NCI-H526 treated with DMSO at 0.1 percent for 48 hours (cell line): ENCODE results near the gene NUBP1.
A peak's percentile ranks its signal among the peaks of the same experiment; 100 is the strongest.
"Not testable (repeated sequence)": the region's sequence is repeated elsewhere in the genome, so short reads cannot be mapped to it uniquely, and the experiment has no call there.

ENCODE experiments used
- DNase-seq: peaks from one replicate; lab custom pipeline; 2025; lab: John Stamatoyannopoulos, UW

The NUBP1 gene

DNA sequence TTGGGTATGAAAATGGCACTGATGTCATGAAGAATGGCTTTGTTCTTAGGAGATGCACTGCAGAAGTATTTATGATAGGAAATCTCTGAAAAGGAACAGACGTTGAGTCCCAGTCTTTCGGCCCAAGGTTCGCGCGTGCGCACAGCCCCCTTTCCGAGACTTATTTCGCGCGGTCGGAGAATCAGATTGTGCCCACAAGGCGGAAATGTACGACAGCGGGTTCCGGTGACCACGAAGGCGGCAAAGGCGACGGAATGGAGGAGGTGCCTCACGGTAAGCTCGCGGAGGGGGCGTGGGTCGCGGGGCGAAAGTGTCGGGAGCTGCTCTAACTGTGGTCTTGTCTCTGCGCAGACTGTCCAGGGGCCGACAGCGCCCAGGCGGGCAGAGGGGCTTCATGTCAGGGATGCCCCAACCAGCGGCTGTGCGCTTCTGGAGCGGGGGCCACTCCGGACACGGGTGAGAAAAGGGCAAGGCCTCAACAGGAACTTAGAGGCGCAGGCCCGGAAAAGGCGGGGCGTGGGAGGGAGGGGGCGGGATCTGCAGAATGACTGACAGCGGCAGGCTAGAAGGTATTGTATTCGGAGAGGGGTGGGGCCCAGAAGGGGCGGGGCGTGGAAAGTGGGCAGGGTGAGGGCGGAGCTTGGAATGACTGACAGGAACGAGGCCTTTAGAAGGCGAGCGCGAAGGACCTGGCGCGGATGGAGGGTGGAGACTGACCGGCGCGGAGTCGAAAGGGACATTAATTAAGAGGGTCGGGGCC is at the start of gene NUBP1:
Gene NUBP1 (plus strand): TSS at position 233 of the 760 bp plus-strand sequence. CDS start 22 bp downstream, at position 255.
- DNase-seq: peak; percentile 98

DNA sequence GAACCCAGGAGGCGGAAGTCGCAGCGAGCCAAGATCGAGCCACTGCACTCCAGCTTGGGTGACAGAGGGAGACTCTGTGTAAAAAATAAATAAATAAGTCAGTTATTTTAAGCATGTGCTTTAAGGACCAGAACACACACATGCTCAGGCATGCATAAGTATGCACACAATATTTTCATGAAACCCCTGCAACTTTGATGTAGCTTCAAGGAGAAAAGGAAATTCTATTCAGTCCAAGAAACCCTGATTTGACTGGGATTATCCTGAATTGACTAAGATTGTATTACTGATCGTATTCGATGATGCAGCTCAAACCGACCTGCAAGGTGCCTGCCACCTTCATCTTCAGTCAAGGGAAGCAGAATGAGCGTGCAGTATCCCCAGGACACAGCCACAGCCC is 49.8 kb upstream of the NUBP1 start:
- no peak for DNase-seq

DNA sequence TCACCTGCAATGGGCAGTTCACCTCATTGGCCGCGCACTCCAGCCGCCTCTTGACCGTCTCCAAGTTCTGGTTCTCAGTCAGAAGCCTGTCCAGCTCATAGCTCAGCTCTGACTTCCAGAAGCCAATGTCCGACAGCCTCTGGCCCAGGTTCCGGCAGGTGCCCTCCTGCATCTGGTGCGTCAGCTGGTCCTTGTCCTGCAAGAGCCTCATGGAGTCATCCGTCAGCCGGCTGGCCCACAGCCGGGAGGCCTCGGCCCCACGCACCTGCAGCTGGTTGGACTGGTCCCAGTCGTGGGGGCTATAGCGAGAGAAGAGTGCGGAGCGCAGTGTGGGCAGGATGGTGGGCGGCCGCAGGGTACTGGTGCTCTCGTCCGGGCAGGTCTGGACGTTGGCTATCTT is 49.3 kb upstream of the NUBP1 start:
- DNase-seq: no peak

DNA sequence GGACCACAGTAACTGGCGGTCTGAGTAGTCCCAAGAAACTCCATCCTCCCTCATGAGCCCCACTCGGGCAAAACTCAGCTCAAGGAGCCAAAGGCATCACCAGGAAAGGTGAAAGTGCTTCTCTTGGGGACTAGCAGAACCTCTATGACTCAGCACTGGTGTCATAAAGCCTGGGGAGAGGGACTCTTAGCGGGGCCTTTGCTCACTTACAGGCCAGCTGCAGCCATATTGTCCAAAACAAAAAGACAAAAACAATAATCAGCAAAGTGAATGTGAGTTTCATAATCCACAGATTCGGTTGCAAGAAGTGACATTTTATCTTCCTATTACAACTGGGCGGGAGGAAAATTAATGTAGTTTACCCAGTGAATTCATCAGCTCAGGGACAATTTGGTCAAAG is 48.8 kb upstream of the NUBP1 start, which contains the start of gene TEKT5:
Gene TEKT5 (minus strand): TSS at position 101 of the 400 bp plus-strand sequence. CDS start 57 bp downstream, at position 44.
- DNase-seq: no peak

DNA sequence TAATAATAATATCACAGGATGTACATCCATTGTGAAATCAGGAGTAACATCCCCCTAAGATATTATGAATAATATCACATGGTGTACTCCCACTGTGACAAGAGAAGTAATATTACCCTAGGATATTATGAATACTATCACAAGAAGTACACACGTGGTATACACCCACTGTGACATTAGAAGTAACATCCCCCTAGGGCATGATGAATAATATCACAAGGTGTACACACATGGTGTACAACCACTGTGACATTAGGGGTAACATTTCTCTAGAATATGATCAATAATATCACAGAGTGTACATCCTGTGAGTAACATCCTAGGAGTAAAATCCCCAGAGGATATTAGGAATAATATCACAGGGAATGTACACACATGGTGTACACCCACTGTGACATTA is 43.9 kb upstream of the NUBP1 start:
- DNase-seq: no peak

DNA sequence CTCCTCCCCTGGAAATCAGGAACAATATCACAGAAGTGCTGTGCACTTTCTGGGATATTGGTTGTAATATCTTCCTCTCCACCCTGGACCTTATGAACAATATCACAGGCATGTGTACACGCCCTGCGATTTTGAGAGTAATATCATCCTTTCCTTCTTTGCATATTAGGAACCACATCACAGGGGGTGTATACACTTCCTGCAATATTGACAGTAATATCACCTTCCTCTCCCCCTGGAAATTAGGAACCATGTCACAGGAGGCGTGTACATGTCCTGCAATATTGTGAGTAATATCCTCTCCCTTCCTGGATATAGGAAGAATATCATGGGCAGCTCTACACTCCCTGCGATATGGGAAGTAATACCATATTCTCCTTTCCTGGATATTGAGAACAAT is 34.7 kb upstream of the NUBP1 start:
- DNase-seq: no peak

DNA sequence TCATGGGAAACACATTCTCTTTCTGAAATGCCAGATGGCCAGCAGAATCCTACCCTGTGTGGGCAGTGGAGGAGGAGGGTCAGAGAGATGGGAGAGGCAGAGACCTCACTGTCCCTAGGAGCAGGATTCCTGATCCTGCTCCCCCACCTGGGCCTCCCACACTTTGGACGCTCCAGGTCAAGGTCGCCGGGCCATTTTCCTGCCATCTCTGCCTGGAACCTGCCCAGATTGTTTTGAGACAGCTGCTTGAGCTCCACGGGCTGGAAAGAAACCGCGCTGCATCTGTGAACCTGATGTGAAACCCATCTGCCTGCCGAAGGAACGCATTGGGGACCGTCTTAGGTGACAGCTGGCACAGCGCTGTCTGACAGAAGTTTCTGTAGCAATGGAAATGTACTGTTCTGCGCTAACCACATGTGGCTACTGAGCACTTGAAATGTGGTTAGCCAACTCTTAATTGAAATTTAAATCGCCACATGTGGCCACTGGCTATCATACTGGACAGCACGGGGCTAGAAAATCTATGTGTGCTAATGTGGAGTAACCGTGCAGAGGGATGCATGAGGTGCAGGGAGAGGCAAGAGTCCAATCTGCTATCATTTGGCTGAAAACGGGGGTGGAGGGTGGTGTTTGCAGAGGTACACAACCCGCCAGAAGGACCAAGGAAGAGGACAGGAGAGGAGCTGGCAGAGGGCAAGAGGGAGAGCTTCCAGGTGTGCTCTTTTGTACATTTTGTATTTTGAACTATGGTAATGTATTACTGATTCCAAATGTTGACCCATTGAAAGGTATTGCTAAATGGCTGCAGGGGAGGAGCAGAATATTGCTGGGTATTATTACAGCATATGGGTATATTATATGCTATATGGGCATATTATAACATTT is 15.4 kb upstream of the NUBP1 start:
- no peak for DNase-seq

DNA sequence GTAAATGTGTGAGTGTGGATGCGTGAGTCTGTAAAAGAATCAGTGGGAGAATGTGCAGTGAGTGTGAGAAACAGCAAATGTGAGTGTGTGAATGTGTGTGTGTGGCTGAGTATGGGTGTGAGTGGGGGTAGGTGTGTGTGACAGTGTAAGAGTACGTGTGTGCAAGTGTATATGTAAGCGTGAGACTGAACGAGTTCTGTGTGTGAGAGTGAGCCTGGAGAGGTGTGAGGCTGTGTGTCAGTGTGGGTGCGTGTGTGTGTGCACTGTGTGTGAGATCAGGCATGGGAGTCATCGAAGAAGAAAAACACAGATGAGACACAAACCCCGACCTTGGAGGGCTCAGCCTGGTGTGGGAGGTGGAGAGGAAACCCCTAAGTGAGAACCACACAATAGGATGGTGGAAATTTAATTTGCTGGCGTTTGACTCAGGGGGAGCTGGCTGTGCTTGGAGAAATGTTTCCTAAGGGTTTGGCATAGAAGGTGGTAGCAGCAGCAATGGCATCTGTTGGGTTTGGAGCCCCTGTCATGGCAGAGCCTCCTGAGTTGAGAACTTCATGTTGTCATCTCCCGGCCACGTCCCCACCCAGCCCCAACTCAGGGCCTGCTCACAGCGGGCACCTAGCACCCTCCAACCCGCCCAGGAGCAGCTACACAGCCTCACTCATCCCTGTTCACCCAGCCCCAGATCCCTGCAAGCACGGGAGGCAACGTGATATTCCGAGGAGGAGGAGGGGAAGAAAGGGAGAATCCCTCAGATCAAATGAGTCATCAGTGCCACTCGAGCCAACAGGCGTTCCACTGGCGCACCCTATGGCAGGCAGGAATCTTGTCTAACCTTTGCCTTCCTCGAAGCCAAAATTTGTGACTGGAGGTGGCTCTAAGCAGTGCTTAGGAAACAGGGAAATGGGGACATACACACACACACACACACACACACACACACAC is 14.3 kb upstream of the NUBP1 start:
- DNase-seq: no peak

DNA sequence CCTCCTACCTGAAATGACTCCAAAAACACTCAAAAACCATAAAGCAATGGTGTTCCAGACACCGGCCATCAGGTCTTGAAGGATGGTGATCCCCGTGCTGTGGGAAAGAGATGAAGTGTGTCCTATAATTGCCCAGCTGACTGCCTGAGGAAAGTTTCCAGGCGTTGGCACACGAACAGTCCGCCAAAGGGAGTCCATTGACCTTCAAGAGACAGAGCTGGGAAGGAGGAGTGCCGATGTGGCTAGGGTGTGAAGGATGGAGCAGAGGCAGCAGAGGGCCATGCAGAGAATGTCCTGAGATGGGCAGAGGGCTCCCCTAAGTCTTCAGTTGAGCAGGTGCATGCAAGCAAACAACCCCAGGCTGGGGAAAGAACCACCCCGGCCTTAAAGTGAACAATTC is 11.9 kb upstream of the NUBP1 start:
- no peak for DNase-seq

DNA sequence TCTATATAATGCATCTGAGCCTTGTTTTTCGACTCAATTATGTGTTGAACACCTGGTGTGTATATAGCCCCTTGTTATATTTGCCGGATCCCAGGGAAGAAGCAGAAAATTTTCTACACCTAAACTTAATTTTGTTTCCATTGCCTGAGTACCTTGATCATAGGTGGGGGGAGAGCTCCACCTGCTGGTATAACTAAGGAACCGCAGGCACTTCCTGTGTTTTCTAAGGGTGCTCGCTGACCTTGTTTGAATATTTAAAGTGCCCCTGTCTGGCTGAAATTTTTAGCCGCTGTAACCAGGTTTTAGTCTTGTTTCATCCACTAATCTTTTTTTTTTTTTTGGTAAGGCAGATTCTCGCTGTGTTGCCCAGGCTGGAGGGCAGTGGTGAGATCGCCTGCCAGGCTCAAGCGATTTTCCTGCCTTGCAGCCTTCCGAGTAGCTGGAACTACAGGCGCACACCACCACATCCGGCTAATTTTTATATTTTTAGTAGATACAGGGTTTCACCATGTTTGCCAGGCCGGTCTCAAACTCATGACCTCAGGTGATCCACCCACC is 6.5 kb upstream of the NUBP1 start:
- DNase-seq: peak; percentile 73

DNA sequence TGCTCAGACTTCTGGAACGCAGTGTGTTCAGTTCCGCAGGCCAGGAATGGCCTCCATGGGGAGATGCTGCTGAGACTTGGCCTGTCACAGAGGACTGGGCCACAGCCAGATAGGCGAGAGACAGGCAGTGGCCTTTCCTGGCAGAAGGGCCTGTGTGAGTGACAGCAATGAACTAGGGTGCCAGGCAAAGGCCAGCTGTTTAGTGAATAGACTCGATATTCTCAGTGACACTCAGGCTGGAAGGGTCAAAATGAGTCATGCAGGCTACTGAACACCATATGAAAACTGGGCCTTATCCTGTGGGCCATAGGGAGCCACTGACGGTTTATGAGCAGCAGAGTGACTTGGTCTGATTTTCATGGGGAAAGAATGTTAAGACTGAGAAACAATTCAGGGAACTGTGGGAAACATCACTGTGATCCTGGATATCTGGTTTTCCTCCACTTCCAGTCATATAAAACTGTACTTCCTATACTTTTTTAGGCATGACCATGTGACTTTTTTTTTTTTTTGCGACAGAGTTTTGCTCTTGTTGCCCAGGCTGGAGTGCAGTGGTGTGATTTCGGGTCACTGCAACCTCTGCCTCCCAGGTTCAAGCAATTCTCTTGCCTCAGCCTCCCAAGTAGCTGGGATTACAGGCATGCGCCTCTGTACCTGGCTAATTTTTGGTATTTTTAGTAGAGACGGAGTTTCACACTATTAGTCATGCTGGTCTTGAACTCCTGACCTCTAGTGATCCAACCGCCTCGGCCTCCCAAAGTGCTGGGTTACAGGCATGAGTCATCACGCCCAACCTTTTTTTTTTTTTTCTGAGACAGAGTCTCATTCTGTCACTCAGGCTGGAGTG is 5.2 kb upstream of the NUBP1 start:
- no peak for DNase-seq

DNA sequence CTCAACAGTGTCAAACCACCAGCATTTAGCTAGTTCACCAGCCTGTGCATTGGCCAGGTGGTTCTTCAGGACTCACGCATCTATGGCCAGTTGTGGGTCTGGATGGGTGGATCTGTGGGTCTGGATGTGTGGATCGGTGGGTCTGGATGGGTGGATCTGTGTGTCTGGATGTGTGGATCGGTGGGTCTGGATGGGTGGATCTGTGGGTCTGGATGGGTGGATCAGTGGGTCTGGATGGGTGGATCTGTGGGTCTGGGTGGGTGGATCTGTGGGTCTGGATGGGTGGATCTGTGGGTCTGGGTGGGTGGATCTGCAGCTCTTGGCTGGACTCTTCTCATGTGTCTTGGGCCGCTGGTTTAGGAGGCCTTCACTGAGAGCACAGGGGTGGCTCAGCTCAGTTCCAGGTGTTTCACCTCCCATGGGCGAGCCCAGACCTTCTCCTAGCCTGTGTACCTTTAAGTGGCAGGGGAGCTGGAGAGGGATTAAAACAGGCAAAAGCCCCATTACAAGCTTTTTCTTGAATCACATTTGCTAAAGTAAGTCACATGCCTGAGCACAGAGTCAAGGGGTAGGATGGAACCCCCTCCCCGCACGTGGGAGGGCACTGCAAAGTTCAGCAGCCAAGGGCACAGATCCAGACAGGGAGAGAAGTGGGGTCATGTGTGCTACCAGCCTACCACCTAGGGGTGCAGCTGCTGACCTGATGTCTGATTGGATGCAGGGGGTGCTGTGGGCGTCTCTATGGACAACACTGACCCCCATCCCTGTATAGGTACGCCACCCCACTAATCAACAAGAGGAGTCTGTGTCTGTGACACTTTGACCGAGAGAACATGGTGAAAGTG is 3.4 kb upstream of the NUBP1 start:
- no peak for DNase-seq

DNA sequence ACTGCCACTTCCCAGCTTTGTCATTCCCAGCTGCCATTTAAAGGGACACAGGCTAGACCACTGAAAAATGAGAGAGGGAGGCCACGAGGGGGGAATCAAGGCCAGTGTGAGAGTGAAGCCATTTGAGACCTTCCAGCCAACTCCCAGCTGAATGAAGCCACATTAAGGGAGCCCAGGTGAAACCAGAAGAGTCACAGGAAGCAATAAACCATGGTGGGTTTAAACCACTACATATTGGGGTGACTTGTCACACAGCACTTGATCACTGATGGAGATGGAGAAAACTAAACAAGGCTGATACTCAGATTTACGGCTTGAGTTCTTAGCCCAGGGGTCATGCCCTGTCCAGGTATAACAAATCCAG is 2.8 kb upstream of the NUBP1 start:
- no peak for DNase-seq

DNA sequence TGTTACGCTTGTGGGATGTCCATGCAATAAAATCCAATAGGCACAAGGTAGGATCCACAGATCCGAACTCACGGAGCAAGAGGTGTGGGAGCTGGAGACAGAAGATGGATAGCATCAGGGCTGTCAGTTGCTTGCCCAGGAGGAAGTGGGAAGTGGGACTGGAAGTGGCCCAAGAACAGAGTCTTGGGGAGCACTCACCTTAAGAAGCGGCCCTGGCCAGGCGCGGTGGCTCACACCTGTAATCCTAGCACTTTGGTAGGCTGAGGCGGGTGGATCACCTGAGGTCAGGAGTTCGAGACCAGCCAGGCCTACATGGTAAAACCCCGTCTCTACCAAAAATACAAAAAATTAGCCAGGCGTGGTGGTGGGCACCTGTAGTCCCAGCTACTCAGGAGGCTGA is 2.4 kb upstream of the NUBP1 start:
- not testable (repeated sequence) for DNase-seq

DNA sequence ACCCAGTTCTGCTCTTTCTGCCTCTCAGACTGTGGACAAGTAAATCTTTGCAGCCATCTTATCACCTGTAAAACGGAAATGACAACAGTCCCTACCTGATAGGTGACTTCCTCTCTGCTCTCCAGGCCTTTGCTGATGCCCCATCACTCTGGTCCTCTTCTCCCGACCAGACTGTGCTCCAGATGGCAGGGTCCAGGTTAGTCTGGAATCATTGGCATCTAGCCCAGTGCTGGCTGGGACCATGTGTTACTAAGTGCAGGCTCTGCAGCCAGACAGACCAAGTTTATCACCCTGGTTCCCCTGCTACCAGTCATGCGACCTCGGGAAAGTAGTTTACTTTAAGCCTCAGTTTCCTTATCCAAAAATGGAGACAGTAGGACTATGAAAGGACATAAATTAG is 1.8 kb upstream of the NUBP1 start:
- DNase-seq: no peak

DNA sequence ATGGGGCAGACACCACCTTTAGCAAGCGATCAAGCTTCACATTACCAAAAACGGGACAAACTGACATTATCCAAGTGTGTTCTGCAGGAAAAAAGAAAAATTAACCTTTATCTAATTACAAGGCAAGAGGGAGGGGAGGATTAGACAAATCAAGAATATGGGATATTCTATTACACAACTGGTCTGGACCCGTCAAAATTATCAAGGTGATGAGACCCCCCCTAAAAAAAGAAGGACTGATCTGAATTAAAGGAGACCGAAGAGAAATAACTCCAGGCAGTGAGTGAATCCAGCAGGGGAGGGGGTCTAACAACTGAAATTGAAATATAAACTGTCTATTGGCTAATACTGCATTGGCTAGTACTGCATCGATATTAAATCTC is 424 bp upstream of the NUBP1 start:
- DNase-seq: no peak

DNA sequence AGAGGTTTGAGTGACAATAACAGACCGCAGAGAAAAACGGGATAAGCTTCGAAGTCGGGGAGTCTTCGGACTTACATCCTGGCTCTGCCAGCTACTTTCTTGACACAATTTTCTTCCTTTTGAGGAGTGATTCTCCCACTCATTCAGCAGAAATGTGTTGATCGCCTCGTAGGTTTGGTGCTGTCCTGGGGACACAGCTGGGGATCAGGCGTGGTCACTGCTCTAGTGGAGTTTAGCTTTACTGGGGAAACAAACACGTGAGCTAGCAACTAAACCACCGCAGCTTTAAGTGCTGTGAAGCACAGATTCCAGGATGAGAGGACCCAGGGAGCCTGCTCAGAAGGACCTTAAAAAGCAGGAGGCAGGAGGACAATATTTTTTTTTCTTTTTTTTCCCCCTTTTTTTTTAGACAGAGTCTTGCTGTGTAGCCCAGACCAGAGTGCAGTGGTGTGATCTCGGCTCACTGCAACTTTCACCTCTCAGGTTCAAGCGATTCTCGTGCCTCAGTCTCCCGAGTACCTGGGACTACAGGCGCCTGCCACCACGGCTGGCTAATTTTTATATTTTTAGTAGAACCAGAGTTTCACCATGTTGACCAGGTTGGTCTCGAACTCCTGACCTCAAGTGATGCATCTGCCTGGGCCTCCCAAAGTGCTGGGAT is 858 bp downstream of the NUBP1 start:
- DNase-seq: no peak

DNA sequence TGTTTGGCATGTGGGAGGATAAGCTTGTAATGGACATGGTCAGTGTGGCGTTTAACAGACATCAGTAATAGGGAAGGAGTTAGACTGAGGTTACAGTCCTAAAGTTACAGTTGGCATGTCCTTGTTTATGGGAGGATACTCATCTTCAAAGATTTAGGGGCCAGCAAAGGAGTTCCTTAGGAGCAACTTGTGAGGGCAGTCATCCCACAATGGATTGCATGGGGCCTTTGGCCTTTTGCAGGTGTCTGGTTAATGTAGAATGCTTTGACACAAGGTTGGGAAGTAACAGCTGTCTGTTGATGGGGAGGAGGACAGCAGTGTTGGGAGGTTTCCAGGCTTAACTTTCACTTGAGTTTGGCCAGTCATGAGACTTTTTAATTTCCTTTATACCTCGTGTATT is 2.2 kb downstream of the NUBP1 start:
- no peak for DNase-seq

DNA sequence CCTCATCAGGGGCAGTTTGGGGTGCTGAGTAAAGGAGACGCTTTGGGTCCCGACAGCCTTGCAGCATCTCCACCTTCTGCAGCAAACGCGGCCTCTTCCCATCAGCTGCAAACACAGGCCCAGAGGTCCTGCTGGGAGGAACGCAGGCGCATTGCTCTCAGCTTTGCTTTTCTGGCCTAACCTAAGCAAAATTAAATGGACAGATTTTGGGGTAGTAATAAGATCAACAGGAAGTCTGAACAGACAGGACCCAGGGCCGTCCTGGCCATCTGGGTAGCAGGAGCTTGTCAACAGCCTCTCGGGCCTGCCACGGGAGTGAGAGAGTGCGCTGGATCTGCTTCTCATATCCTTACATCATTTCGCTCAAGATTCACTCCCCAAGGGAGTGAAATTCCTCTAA is 7.2 kb downstream of the NUBP1 start:
- DNase-seq: no peak
